WI38 (cell line): ENCODE measurements around the gene RALGAPA2.

Source experiments
- H3K4me3 ChIP-seq: 2 replicates; pipeline ENCODE4 v1.5.1; 2011; ENCODE audit warnings: low read depth, mild to moderate bottlenecking, control low read depth, low read length
- CTCF ChIP-seq: IDR thresholded peaks from 2 replicates; pipeline ENCODE4 v1.5.1; 2012; ENCODE audit warnings: low read depth, mild to moderate bottlenecking, control low read depth, low read length

The RALGAPA2 gene

GRCh38 chr20:20720158-20720557 is 7.7 kb upstream of the RALGAPA2 start:
- no peak for TF ChIP-seq CTCF
- no peak overlapping the region for H3K4me3 ChIP-seq

GRCh38 chr20:20719411-20719810 is 7.0 kb upstream of the RALGAPA2 start:
- H3K4me3 ChIP-seq: no peak overlapping the region
- TF ChIP-seq CTCF: no peak

- TF ChIP-seq CTCF: no peak
- H3K4me3 ChIP-seq: peak overlapping the region; percentile 79
Observed at GRCh38 chr20:20713244-20713765, 861 bp upstream of the RALGAPA2 start.

GRCh38 chr20:20712004-20712473 is 405 bp downstream of the RALGAPA2 start:
- TF ChIP-seq CTCF: no peak
- peak overlapping the region; percentile 79 for H3K4me3 ChIP-seq

- TF ChIP-seq CTCF: no peak
- H3K4me3 ChIP-seq: peak overlapping the region; percentile 79; the same call in 1 of the 2 replicates
Observed at GRCh38 chr20:20711413-20711812, 1.0 kb downstream of the RALGAPA2 start.

GRCh38 chr20:20710443-20711315 is 1.8 kb downstream of the RALGAPA2 start:
- no peak overlapping the region for H3K4me3 ChIP-seq
- TF ChIP-seq CTCF: no peak

GRCh38 chr20:20709887-20710286 is 2.6 kb downstream of the RALGAPA2 start:
- no peak for TF ChIP-seq CTCF
- H3K4me3 ChIP-seq: no peak overlapping the region
